HG03439 (cell line): ENCODE results near the gene MAP4K2.

ENCODE experiments used
- ATAC-seq: cut with Tn5 transposase; IDR thresholded peaks from one replicate; pipeline ENCODE4 v1.9.1; 2021; ENCODE audit warnings: mild to moderate bottlenecking, moderate library complexity; ENCODE audit not compliant: unreplicated experiment

The MAP4K2 gene

GRCh38 chr11:64813826-64814225 is 10.8 kb upstream of the MAP4K2 start:
- no peak for ATAC-seq

GRCh38 chr11:64810891-64811272 is 7.9 kb upstream of the MAP4K2 start:
- ATAC-seq: no peak

- peak; percentile 60 for ATAC-seq
Measured at GRCh38 chr11:64810271-64810890, 7.4 kb upstream of the MAP4K2 start, which contains the start of gene MEN1. TSS of gene MEN1 (minus strand) at chr11:64810551. CDS start at chr11:64810109, 442 bp downstream.

DNA sequence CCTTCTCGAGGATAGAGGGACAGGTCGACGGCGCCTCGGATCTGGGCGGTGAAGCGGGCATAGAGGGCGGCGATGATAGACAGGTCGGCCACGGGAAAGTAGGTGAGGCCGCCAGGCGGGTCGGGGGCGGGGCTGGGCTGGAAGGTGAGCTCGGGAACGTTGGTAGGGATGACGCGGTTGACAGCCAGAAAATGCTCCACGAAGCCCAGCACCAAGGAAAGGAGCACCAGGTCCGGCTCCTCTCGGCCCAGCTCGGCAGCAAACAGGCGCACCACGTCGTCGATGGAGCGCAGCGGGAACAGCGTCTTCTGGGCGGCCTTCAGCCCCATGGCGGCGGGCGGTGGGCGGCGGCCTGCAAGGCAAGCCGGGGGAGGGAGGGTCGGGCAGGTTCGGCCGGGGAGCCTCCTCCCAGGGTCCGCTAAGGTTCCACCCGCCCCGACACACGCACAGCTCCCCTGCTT is 6.8 kb upstream of the MAP4K2 start:
- ATAC-seq: no peak

GRCh38 chr11:64805481-64805880 is 2.5 kb upstream of the MAP4K2 start:
- no peak for ATAC-seq

DNA sequence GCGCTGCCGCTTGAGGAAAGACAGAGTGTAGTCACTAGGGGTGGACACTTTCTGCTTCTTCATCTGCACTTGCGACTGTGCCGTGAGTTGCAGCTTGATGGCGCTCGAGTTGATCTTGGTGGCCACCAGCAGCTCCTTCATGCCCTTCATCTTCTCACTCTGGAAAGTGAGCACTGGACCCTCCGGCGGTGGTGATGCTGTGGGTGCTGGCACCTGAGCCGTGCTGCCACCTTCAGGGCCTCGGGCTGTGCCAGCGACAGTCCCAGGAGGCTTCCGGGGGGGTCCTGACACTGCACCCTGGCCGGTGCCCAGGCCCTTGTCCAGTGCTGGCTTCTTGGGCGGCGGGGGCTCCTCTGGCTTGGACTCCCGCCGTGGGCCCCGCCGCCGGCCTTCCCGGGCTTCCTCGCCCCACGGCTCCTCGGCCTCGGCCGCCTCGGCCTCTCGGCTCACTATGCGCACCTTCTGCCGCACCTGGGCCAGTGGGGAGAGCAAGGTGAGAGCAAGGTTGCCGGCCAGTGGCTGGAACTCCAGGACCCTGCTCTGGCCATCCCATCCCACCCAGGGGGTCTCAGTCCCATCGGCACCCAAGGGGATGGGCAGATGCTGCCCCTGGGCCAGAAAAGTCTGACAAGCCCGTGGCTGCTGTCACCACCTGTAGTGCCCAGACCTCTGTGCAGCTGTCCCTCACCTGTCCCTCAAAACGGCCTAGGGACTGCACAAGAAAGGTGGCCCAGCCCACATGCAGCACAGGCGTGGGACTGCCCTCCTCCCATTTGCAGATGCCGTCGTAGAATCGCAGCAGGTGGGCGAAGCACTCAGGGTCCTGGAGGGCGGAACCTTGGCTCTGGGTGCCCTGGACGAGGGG is 1.6 kb upstream of the MAP4K2 start:
- ATAC-seq: no peak

DNA sequence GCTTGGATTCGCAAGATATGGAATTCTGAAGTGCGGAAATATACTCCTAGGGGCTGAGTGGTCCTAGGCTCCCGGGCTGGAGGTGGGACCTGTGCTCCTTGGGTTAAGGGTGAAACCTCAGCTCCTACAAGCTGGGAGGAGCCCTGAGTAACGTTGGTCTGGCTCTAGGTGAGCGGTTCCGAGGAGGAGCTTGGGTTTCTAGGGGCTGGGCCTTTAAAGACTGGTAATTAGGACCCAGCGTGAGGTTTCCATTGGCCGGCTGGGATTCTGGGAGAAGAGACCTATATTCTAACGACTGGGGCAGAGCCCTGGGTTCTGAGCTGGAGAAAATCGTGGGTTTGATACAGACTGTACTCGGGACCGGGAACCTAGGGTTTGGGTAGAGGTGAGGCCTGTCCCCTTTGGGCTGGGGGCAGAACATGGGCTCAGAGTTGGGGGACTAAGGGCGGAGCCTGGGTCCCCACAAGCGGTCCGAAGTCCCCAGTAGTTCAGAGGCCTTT is 882 bp upstream of the MAP4K2 start:
- no peak for ATAC-seq

GRCh38 chr11:64802370-64803157 is 450 bp downstream of the MAP4K2 start:
- peak; percentile 23 for ATAC-seq

DNA sequence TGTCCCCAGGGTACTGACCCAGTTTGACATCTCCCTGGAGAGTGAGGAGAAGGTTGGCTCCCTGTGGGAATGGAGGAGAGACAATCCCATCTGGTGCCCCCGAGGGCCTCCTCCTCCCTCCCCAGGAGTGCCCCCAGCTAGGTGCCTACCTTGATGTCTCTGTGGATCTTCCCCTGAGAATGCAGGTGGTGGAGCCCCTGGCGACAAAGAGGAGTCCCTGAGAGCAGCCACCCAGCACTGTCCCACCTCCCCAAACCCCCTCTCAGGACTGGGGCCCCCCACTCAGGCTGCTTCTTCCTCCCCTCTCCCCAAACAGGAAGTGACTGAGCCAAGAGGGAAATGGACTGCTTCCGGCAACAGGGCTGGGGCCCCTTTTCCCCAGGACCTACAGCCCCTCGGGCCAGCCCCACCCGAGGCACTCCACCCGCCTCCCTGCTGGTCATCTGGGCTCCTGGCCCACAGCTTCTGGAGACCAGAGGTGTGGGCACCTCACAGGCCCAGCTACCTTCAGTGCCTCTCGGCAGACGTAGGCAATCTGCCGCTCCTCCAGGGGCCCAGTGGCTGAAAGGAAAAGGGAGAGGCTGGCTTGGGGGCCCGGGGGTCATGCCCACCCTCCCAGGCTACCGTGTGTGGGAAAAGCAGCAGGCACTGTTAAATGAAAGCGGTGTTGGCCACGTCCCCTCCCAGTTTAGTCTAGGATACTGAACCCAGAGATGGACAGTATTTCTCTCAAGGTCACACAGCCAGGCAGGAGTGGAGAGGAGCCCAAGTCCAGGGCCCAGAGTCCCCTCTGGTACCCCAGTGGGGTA is 1.2 kb downstream of the MAP4K2 start:
- ATAC-seq: no peak

DNA sequence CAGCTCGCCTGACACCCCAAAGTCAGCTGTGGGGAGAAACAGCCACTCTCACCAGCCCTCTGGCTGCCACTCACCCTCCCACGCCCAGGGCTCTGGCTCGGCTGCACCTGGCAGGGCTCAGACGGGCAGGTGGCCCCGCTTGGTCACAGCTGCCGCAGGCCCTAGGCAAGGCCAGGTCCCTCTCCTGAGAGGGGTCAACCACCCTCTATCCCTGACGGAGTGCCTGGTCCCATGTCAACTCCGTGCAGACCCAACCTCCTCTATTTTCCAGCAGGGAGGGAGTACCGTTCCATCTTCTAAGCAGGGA is 1.9 kb downstream of the MAP4K2 start:
- no peak for ATAC-seq

GRCh38 chr11:64800303-64801157 is 2.5 kb downstream of the MAP4K2 start:
- ATAC-seq: no peak

- no peak for ATAC-seq
Measured at GRCh38 chr11:64799623-64800302, 3.3 kb downstream of the MAP4K2 start.

GRCh38 chr11:64799256-64799622 is 3.8 kb downstream of the MAP4K2 start:
- ATAC-seq: no peak

DNA sequence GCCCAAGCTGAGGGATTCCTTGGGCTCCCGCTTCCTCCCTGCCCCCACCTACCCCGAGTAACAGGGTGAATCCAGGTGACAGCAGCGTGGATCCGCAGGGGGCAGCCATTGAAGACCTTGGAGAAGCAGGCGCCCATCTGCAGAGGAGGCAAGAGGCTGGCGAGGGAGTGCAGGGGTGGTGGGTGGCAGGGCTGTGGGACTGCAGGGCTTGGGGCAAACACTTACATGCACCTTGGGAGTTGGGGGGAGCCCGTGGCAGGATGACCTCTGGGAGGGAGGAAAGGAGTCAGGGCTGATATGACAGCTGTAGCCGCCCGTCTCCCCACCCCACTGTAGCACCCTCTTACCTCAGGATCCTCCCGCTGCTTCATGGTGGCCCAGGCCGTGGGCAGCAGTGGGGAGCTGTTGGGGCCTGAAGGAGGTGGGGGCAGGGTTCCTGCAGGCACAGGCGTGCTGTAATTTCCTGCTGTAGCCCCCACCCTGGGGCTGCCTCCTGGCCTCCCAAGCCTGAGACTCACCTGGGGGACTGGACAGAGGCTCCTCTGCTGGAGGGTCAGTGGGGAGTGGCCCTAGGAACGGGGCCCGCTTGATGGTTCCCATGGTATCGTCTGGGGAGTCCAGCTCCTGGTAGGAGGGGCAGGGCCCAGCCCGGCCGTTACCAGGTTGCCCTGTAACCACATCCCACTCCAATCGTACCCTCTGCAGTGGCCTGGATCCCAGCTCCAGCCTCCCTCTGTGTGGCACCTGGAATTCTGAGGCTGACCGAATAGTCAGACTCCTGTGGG is 6.1 kb downstream of the MAP4K2 start:
- no peak for ATAC-seq

- no peak for ATAC-seq
Measured at GRCh38 chr11:64796047-64796756, 6.8 kb downstream of the MAP4K2 start.

- ATAC-seq: no peak
Measured at GRCh38 chr11:64794526-64794925, 8.5 kb downstream of the MAP4K2 start.

- no peak for ATAC-seq
Measured at GRCh38 chr11:64793271-64794160, 9.5 kb downstream of the MAP4K2 start.
